ENCODE data around the gene AZU1. TPM values are rescaled to one million over a fixed set of nuclear protein-coding genes. Genes with fewer than 3 reads are reported as not detected.
A peak's percentile ranks its signal among the peaks of the same experiment; 100 is the strongest.

The AZU1 gene
- total and polyA plus RNA-seq, 8 donors, result 1.3 to 4.7 (median 2.3) TPM

- H3K27ac ChIP-seq, result no peak overlapping the region
- intact Hi-C loops (cut with DNase I), result no loop called here
- H3K4me1 ChIP-seq, result peaks cover 3 to 73% of the 10 kb centered on the region in 2 donors
- no peaks in the 10 kb centered on the region for H3K9me3 ChIP-seq
- no peak overlapping the region for H3K4me3 ChIP-seq
- ATAC-seq (peak; percentile 43), DNase-seq (no peak)
- H3K27me3 ChIP-seq, result peaks cover 18 to 50% of the 10 kb centered on the region in 2 donors
- no peak for TF ChIP-seq CTCF (IDR thresholded peaks at IDR 0.05)
- no peaks in the 10 kb centered on the region for H3K36me3 ChIP-seq
These were observed 2.8 kb upstream of the AZU1 start for GRCh38 chr19:824885-825284.

- Histone ChIP-seq H3K4me3 (no peak overlapping the region), H3K36me3 (no peaks in the 10 kb centered on the region), H3K4me1 (peaks cover 3 to 78% of the 10 kb centered on the region in 2 donors), H3K27me3 (peaks cover 18 to 57% of the 10 kb centered on the region in 2 donors), H3K27ac (no peak overlapping the region), H3K9me3 (no peaks in the 10 kb centered on the region)
- DNase-seq, result no peak
- TF ChIP-seq CTCF (IDR thresholded peaks at IDR 0.05), result no peak
- intact Hi-C loops (cut with DNase I), result no loop called here
- ATAC-seq, result no peak
These were observed 1.6 kb upstream of the AZU1 start for GRCh38 chr19:825897-826644.

GRCh38 chr19:827314-827709, 325 bp upstream of the AZU1 start:
- Histone ChIP-seq H3K9me3 (no peaks in the 10 kb centered on the region), H3K27me3 (peaks cover 10 to 57% of the 10 kb centered on the region in 2 donors), H3K36me3 (no peaks in the 10 kb centered on the region), H3K27ac (no peak overlapping the region), H3K4me1 (peaks cover 0 to 69% of the 10 kb centered on the region in 2 donors), H3K4me3 (no peak overlapping the region)
- intact Hi-C loops (cut with DNase I), result no loop called here
- DNase-seq, result no peak
- no peak for TF ChIP-seq CTCF (IDR thresholded peaks at IDR 0.05)
- no peak for ATAC-seq

GRCh38 chr19:829129-829758, 1.6 kb downstream of the AZU1 start:
- H3K27ac ChIP-seq, result no peak overlapping the region

More at GRCh38 chr19:829129-829758, 1.6 kb downstream of the AZU1 start:
- TF ChIP-seq CTCF (IDR thresholded peaks at IDR 0.05), result no peak
- Histone ChIP-seq H3K4me1 (peaks cover 0 to 50% of the 10 kb centered on the region in 2 donors), H3K36me3 (no peaks in the 10 kb centered on the region), H3K4me3 (no peak overlapping the region), H3K9me3 (no peaks in the 10 kb centered on the region), H3K27me3 (peaks cover 0 to 42% of the 10 kb centered on the region in 2 donors)
- DNase-seq (no peak), ATAC-seq (no peak)
- intact Hi-C loops (cut with DNase I), result no loop called here
